ENCODE data around the gene RET.
A peak's percentile ranks its signal among the peaks of the same experiment; 100 is the strongest.
"Not testable (repeated sequence)": the region's sequence is repeated elsewhere in the genome, so short reads cannot be mapped to it uniquely, and the experiment has no call there.

Gene RET

GRCh38 chr10:43138021-43138756, 61.3 kb downstream of the RET start, which contains the start of gene CSGALNACT2:
Gene CSGALNACT2, plus strand, starts transcription at chr10:43138445. Its CDS starts 16,705 bp downstream, at chr10:43155150.
- DNase-seq: peak; percentile 91

- DNase-seq: peak; percentile 72
Measured at GRCh38 chr10:43138757-43139241, 61.9 kb downstream of the RET start.

DNA sequence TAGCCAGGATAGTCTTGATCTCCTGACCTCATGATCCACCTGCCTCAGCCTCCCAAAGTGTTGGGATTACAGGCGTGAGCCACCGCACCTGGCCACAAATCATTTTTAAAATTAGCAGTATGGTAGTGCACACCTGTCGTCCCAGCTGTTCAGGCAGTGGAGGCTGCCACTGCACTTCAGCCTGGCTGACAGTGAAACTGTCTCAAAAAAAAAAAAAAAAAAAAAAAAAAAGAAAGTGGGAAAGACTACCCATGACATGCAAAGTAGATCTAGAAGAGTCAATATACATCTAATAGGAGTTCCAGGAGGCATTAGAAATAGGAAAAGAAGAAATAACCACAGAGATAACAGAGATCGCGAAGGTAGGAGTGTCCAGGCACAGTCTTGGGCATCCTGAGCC, 64.6 kb downstream of the RET start:
- no peak for DNase-seq

- no peak for DNase-seq
Measured at GRCh38 chr10:43145311-43145710, 68.4 kb downstream of the RET start.

- DNase-seq: not testable (repeated sequence)
Measured at GRCh38 chr10:43145936-43146335, 69.1 kb downstream of the RET start.

GRCh38 chr10:43151371-43151770, 74.5 kb downstream of the RET start:
- no peak for DNase-seq

- no peak for DNase-seq
Measured at GRCh38 chr10:43153901-43154300, 77.0 kb downstream of the RET start.

- no peak for DNase-seq
Measured at GRCh38 chr10:43155221-43155620, 78.4 kb downstream of the RET start.

- DNase-seq: no peak
Measured at GRCh38 chr10:43155741-43156140, 78.9 kb downstream of the RET start.

GRCh38 chr10:43156590-43157341, 79.9 kb downstream of the RET start:
- no peak for DNase-seq

- DNase-seq: no peak
Measured at GRCh38 chr10:43158636-43159035, 81.8 kb downstream of the RET start.

DNA sequence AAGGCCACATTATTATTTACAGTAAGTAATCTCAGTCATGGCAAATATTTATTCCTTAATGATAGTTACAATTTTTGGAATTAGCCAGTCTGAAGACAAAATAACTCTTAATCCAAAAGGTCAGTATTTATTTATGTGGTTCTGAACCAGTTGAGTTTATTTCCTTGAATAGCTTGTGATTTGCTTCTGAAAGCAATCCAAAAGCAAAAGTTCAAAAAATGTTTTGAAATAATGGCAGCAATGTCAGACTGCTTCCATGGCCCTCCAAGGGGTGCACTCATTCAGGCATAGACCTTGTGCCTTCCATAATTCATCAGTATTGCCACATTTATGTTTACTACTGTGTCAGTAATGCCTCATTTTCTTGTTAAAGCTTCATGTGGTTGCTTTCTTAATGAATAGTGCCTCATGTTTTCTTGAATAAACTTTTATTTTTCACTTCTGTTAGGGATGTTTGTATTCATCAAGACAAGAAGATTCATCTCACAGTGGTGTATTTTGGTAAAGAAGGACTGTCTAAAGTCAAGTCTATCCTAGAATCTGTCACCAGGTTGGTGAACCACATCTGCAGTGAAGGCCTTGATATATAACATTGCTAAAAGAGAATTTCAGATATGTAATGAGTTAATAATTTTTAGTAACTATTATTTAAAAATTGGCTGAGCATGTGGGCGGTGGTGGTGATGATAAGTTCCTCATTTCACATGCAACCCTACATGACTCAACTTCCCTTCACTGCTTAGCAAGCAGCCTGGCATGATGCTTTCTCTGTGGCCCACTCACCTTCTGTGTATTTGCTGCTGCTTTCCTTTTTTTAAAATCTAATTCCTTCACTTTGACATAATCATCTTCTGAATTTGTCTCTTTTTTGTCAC, 83.4 kb downstream of the RET start:
- DNase-seq: no peak

DNA sequence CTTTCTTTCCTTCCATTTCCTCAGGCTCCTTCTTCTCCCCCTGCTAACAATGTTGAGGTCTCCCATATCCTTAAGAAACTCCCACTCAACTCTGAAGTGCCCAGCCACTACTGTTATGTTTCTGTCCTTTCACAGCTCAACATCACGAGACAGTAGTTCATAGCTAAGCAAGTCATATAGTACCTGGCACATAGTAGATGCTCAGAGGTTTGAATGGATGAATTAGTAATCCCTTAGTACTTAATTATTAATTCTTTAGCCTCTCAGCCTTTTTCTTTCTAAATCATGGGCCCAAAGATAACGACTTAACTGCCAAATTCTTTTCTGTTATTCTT, 84.0 kb downstream of the RET start:
- no peak for DNase-seq

- DNase-seq: no peak
Measured at GRCh38 chr10:43162604-43163003, 85.7 kb downstream of the RET start.

GRCh38 chr10:43166207-43166879, 89.5 kb downstream of the RET start:
- no peak for DNase-seq

- DNase-seq: no peak
Measured at GRCh38 chr10:43166880-43167497, 90.1 kb downstream of the RET start.

GRCh38 chr10:43167498-43167889, 90.6 kb downstream of the RET start:
- no peak for DNase-seq

DNA sequence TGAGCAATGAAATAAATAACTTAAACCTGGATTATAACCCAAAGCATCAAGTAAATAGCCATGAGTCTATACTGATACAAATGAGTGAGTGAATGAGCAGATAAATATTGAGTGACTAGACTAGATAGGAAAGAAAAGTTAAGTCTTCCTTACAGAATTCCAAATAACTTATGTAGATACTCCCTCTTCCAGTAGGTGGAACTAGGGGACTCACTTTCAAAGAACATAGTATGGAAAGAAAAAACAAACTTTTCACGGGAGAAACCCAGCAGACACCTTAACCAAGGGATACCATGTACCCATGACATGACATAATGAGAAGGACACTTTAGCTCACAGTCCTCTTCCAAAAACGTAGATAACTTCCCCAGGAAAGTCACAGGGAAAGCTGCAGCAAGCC, 93.6 kb downstream of the RET start:
- no peak for DNase-seq

DNA sequence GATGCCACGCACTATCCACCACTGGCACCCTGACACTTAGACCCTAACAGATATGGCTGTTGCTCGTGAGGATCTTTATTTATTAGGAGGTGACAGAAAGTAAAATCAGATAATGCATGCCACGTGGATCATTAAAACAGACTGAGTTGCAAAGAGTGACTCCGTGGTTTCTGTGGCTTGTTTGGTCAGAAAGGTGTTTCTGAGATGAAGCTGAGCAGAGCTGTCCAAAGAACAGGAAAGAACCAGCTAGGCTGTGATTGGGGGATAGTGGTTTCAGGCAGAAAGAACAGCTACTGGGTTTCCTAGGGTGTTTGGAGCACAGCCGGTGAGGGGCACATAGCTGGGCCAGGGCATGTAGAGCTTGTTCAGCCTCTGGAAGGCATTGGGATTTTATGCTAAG, 95.8 kb downstream of the RET start:
- peak; percentile 10 for DNase-seq

DNA sequence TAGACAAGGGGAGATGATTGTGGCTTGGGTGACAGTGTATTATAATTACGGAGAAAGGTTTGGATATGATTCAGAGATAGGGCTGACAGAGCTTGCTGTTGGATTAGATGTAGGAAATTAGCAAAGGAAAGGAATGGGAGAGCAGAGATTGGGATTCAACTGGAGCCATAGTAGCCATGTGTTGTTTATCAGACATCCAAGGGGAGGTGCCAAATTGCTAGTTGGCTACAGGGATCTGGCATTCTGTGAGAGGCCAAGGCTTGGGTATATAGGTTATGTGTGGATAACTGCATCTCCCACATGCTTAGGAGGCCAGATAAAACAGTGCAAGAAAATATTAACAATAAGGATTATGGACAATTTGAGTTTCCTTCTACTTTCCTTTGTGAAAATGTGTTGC, 96.3 kb downstream of the RET start:
- DNase-seq: no peak

DNA sequence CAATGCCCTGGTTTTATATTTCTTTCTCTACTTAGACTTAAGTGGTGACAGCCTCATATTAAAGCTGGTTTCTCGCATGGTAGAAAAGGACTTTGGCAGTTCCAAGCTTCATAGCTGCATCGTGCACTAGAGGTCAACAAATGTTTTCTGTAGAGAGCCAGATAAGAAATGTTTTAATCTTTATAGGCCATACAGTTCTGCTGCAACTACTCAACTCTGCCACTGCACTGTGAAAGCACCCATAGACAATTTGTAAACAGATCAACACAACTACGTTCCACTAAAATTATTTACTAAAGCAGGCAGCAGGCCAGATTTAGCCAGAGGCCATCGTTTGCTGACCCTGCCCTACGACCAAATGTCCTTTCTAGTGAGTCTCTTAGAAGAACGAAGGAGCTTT, 98.1 kb downstream of the RET start:
- DNase-seq: no peak

GRCh38 chr10:43176271-43176670, 99.4 kb downstream of the RET start:
- DNase-seq: no peak
